Ishikawa (cell line): ENCODE results near the gene APLN.

Experiments
- CEBPB ChIP-seq: IDR thresholded peaks from 2 replicates; pipeline ENCODE4 v1.6.1; 2012
- CREB1 ChIP-seq: IDR thresholded peaks from 2 replicates; pipeline ENCODE4 v1.6.1; 2012; ENCODE audit warnings: low read depth
- EGR1 ChIP-seq: IDR thresholded peaks from 2 replicates; pipeline ENCODE4 v1.6.1; 2012
- EP300 ChIP-seq: IDR thresholded peaks from 2 replicates; pipeline ENCODE4 v1.6.1; 2012; ENCODE audit warnings: borderline replicate concordance
- FOXM1 ChIP-seq: IDR thresholded peaks from 2 replicates; pipeline ENCODE4 v1.6.1; 2012; ENCODE audit warnings: low read depth, borderline replicate concordance
- MAX ChIP-seq: IDR thresholded peaks from 2 replicates; pipeline ENCODE4 v1.6.1; 2012
- NFIC ChIP-seq: IDR thresholded peaks from 2 replicates; pipeline ENCODE4 v1.6.1; 2012
- RAD21 ChIP-seq: IDR thresholded peaks from 2 replicates; pipeline ENCODE4 v1.6.1; 2012; ENCODE audit warnings: low read depth
- REST ChIP-seq: IDR thresholded peaks from 2 replicates; pipeline ENCODE4 v1.6.1; 2012; ENCODE audit warnings: low read depth, mild to moderate bottlenecking
- TAF1 ChIP-seq: IDR thresholded peaks from 2 replicates; pipeline ENCODE4 v1.6.1; 2012; ENCODE audit warnings: low read depth, mild to moderate bottlenecking
- TCF12 ChIP-seq: IDR thresholded peaks from 2 replicates; pipeline ENCODE4 v1.6.1; 2012; ENCODE audit warnings: low read depth
- TEAD4 ChIP-seq: IDR thresholded peaks from 2 replicates; pipeline ENCODE4 v1.6.1; 2012
- YY1 ChIP-seq: IDR thresholded peaks from 2 replicates; pipeline ENCODE4 v1.6.1; 2012; ENCODE audit warnings: low read depth
- ZBTB7A ChIP-seq: IDR thresholded peaks from 2 replicates; pipeline ENCODE4 v1.6.1; 2012; ENCODE audit warnings: low read depth
- TF ChIP-seq, protein P1 (sequence below): IDR thresholded peaks from 2 replicates; pipeline ENCODE4 v1.6.1; 2012

The APLN gene

DNA sequence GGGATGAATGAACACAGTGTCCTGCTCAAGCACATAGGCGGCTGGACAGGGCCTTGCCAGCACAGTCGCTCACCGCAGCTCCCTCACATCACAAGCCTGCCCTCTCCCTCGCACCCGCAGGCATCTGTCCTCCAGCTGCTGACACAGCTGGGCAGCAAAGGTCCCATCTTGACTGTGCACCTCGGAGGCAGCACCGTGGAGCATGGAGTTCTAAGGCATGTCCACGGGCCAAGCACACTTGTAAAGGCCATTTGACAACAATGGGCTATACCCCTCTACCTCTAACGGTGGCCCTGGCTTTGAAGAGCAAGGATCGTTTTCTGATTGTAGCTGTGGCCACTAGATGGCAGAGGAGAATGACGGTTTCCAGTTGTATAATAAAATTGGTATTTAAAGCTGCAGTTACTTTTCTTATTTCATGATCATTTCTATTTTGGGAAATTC lies 53.8 kb downstream of the APLN start:
- TF ChIP-seq EP300 = no peak
- TF ChIP-seq RAD21 = 0 out of 2 replicates have a peak, but pooled peaks have one; percentile 8

DNA sequence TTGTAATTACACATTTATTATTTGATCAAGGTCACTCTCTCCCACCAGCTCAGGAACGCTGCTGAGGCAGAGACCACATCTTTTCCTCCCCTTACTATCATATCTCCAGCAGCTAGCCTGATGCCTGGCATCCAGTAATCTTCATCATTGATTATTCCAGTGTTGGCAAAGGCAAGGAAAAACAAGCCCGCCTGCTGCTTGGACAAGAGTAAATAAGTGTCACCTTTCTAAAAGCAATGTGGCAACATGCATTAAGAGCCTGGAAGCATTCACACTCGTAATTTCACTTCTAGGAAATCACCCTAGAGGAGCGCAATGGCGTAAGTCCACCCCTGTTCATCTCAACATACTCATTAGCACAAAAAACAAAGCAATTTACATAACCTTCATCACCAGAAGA lies 54.8 kb downstream of the APLN start:
- TF ChIP-seq, protein P1, sequence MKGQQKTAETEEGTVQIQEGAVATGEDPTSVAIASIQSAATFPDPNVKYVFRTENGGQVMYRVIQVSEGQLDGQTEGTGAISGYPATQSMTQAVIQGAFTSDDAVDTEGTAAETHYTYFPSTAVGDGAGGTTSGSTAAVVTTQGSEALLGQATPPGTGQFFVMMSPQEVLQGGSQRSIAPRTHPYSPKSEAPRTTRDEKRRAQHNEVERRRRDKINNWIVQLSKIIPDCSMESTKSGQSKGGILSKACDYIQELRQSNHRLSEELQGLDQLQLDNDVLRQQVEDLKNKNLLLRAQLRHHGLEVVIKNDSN = no peak
- TF ChIP-seq EGR1 (no peak), MAX (no peak), REST (no peak), YY1 (no peak), ZBTB7A (no peak)

GRCh38 chrX:129599499-129599898 lies 55.3 kb downstream of the APLN start:
- no peak for TF ChIP-seq NFIC
- TF ChIP-seq TAF1 = no peak
- TF ChIP-seq EGR1 = no peak
- no peak for TF ChIP-seq TEAD4
- no peak for TF ChIP-seq EP300
- no peak for TF ChIP-seq REST
- TF ChIP-seq RAD21 = no peak
- TF ChIP-seq MAX = no peak
- no peak for TF ChIP-seq CREB1
- no peak for TF ChIP-seq YY1
- TF ChIP-seq ZBTB7A = no peak
- no peak for TF ChIP-seq TCF12
- TF ChIP-seq, protein P1 = no peak
- no peak for TF ChIP-seq FOXM1
- no peak for TF ChIP-seq CEBPB

- TF ChIP-seq TAF1 (no peak), NFIC (no peak), TCF12 (no peak), EP300 (no peak)
- TF ChIP-seq, protein P1 = no peak
Measured at GRCh38 chrX:129597905-129598304, 56.9 kb downstream of the APLN start.

DNA sequence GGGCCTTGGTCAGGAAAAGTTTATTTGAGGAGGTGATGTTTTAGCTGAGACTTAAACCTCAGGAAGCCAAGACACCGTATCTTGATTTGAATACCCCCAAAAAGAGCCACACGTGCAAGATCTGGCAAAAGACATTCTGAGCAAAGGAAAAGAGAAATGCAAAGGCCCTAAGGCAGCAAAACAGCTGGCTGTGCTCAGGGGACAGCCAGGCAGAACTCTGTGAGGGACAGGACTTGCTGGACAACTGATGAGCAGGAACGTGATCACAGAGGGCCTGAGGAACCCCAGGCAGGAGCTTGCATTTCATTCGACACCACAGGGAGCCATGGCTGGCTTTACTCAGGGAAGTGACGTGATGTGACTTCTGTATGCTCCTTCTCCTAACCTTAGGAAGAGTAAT lies 58.7 kb downstream of the APLN start:
- TF ChIP-seq ZBTB7A = no peak
- no peak for TF ChIP-seq NFIC
- TF ChIP-seq MAX = no peak
- TF ChIP-seq CREB1 = no peak
- TF ChIP-seq, protein P1 = no peak
- TF ChIP-seq RAD21 = no peak
- TF ChIP-seq TCF12 = no peak
- no peak for TF ChIP-seq EGR1
- TF ChIP-seq YY1 = no peak
- no peak for TF ChIP-seq FOXM1
- TF ChIP-seq EP300 = no peak
- no peak for TF ChIP-seq REST
- TF ChIP-seq CEBPB = no peak
- TF ChIP-seq TEAD4 = no peak
- TF ChIP-seq TAF1 = no peak
